GM19043 (cell line): ENCODE measurements around the gene PRR35.
A peak's percentile ranks its signal among the peaks of the same experiment; 100 is the strongest.

Experiments
- ATAC-seq: cut with Tn5 transposase; IDR thresholded peaks from one replicate; pipeline ENCODE4 v1.9.1; 2021; ENCODE audit warnings: low read depth; ENCODE audit not compliant: unreplicated experiment

The PRR35 gene

GRCh38 chr16:561957-562938 is 2.1 kb downstream of the PRR35 start:
- ATAC-seq: no peak

- no peak for ATAC-seq
These were observed 3.0 kb downstream of the PRR35 start for GRCh38 chr16:563072-563644.

GRCh38 chr16:564690-565418 is 4.7 kb downstream of the PRR35 start:
- no peak for ATAC-seq

GRCh38 chr16:565419-566330 is 5.5 kb downstream of the PRR35 start:
- no peak for ATAC-seq

DNA sequence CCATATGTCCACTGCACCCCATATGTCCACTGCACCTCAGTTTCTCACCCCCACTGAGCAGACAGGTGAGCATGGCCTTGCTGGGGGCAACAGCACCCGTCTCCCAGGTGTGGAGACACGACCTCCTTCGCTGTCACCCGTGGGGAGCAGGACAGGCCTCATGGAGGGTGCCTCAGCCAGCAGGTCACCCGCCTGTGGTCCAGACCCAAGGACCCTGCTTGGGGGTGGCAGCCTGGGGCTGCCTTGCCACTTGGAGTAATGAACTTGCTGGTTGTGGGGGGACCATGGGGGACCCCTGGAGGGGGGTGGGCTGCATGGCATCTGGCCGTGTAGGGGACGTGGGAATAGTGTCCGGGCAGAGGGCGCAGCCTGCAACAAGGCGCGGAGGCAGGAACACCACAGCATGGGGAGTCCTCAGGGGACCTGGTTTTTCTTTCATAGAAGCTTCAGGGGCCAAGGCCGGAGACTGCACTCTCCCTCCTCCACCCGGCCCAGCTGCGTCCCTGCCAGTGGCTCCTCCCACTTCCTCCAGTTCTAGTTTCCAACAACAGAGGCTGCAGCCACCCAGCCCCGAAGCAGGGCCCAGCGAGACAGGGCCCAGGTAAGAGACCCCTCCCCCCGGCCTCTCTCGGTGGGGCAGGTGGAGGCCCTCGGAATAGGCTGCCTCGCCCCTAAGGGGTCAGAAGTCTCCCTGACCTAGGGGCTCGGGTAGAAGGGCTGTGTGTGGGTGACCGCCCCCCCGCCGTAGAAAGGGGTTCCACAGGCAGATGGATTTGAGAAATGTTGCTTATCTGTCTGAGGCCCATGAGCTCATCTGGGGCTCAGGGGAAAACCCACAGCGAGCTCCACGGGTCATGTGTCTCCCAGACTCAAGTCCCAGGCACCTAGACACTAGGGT is 6.5 kb downstream of the PRR35 start, which contains the start of gene NHLRC4:
NHLRC4 (plus strand) TSS at position 531 of the 898 bp plus-strand sequence. CDS start 1,043 bp downstream, outside the sequence.
- ATAC-seq: peak; percentile 49

DNA sequence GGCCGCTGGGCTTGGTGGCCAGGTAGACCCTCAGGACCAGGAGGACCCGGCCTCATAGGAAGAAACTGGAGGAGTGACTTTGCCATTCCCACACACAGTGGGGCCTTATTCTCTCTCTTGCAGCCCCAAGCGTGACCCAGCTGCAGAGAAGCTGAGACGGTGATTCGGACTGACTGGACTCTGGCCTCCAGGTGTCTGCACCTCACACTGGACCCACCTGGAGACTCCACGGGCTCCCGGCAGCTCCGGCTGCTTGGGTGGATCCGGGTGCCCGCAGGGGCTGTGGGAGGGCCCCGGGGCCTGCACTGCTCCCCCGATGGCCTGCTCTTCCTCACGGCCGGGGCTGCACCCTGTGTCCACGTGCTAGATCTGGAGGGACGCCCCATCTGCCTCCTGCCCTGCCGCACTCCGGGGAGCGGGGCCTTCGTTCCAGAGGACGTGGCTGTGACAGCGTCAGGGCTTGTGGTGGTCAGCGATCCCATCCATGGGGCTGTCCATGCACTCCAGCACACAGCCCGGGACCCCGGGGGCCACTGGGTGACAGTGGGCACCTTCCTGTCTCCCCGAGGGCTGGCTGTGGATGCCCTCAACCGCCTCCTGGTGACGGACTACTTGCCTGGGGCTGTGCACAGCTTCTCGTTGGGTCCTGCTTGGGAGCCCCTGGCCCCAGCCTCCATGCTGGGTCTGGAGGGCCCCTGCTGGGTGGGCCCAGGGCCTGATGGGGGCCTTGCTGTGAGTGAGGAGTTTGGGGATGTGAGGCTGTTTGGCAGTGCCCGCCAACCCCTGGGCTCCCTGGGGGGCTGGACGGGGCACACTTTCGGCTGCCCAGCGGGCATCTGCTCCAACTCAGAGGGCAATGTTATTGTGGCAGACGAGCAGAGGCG is 7.4 kb downstream of the PRR35 start:
- no peak for ATAC-seq

DNA sequence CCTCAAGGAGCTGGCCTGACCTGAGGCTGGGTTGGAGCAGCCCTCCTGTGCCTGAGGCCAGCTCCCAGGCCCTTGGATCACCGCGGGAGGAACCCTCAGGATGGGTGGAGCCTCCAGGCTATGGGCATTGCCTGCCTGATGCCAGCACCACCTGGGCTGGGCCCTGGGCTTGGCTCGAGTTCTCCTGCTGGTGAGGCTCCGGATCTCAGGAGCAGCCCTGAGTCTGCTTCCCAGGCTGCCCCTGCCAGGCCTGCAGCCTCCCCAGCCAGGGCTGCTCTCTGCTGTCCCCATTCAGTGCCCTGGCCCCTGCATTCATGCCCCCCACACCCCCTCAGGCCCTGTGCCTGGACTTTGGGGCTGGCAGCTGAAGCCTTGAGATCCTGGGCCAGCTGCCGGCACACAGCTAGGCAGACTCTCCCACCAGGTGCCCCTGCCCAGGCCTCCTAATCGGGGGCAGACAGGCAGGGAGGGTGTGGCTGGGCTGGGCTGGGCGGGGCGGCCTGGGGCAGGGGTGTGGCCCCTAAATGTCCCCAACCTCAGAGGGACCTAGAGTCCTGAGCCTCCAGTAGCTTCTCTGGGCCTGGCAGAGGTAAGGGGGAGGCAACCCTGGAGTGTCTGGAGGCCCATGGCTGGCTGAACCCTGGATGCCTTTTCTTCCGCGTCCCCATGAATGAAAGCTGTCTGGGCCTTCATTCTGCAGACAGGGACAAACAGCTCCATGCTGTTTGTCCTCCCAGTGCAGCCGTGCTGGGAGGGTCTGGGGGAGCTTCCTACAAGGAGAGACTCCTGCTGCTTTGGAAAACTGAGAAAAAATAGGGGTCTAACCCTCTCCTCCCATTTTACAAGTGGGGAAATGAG is 8.4 kb downstream of the PRR35 start:
- no peak for ATAC-seq

DNA sequence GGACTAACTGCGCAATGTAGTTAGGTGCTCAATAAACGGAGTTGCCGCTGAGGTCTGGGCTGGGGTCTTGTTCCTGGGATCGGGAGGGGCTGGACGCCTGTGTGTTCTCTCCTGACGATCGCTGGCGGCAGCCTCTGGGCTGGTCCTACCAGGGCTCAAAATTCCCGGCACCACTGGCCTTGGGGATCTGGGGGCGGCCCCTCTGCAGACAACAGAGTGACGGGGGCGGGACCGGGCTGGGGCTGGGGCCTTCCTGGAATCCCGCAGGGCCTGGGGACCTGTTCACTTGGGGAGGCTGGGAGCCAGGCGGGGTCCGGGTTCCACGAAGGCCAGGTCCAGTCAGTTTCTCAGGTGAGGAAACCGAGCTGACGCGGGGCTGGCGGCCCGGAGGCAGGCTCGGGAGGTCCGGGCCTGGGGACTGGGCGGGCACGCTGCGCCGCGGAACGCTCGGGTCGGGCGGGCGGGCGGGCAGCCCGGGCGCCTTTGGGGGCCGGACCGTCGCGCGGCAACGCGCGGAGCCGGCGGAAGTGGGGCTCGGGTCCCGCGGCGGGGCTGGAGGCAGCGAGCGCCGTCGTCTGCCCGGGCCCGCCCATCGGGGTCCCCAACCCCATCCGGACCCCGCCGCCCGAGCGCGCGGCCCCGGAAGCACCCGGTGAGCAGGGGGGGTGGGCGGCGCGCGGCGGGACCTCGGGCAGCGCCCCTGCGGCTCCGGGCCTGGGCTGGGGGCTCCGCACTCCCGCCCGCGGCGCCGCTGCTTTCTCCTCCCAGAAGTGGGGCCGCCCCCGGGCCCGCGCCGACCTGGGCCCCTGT is 9.5 kb downstream of the PRR35 start, which contains the start of gene PIGQ:
PIGQ (plus strand) TSS at position 524 of the 810 bp plus-strand sequence. CDS start 4,107 bp downstream, outside the sequence.
- ATAC-seq: no peak

GRCh38 chr16:572865-573650 is 12.9 kb downstream of the PRR35 start:
- no peak for ATAC-seq

GRCh38 chr16:574021-574760 is 14.0 kb downstream of the PRR35 start:
- ATAC-seq: no peak

- ATAC-seq: no peak
These were observed 15.4 kb downstream of the PRR35 start for GRCh38 chr16:575354-576196.

DNA sequence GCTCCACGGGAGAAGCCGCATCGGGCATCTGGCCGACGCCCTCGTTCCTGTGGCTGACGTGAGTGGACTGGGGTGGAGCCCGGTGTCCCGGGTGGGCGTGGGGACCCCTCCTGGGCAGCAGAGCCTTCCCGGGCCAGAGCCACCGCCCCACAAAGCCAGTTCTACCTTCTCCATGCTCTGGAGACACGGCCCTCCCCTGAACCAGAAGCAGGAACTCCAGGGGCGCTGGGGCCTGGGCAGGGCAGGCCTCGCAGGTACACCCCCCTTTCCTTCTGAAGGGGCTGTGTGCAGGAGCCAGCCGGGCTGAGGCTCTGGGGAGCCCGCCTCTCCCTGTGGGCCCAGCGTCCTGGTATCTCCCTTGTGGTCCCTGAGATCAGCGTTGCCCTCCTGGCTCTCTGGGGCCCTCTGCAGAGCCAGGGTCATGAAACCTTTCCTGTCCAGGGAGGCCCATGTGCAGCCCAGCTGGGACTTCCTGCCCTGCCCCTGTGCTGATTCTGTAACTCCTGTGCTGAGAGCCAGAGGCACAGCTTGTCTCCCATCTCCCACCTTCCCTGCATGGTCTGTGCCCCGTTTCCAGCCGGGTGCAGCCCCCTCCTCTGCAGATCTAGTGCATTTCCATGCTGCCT is 16.1 kb downstream of the PRR35 start:
- ATAC-seq: no peak

- ATAC-seq: no peak
These were observed 16.6 kb downstream of the PRR35 start for GRCh38 chr16:576823-577201.
